Effector memory CD4-positive, alpha-beta T cell (primary cell): Measurements from ENCODE around the gene KRTAP10-7.

Experiments used
- DNase-seq, 3 donors: peaks; one replicate each; pipeline ENCODE4 v3.0.0-alpha.2; 2020
- H3K27ac ChIP-seq: 2 replicates; pipeline ENCODE4 v1.7.0; 2013; ENCODE audit warnings: mild to moderate bottlenecking, low read length, moderate library complexity; ENCODE audit not compliant: insufficient read depth, poor library complexity, severe bottlenecking
- H3K27me3 ChIP-seq: replicated peaks from 2 replicates; pipeline ENCODE4 v1.7.0; 2013; ENCODE audit warnings: mild to moderate bottlenecking, low read length; ENCODE audit not compliant: insufficient read depth, control insufficient read depth, poor library complexity, severe bottlenecking
- H3K36me3 ChIP-seq: 2 replicates; pipeline ENCODE4 v1.7.0; 2013; ENCODE audit warnings: mild to moderate bottlenecking, low read length, moderate library complexity; ENCODE audit not compliant: control insufficient read depth, insufficient read depth
- H3K4me1 ChIP-seq: 2 replicates; pipeline ENCODE4 v1.7.0; 2013; ENCODE audit warnings: low read length, mild to moderate bottlenecking; ENCODE audit not compliant: control insufficient read depth, insufficient read depth, poor library complexity, severe bottlenecking
- H3K4me3 ChIP-seq: 2 replicates; pipeline ENCODE4 v1.7.0; 2013; ENCODE audit warnings: low read length, low read depth, mild to moderate bottlenecking; ENCODE audit not compliant: insufficient read depth, poor library complexity, severe bottlenecking
- H3K9me3 ChIP-seq: 2 replicates; pipeline ENCODE4 v1.7.0; 2013; ENCODE audit warnings: mild to moderate bottlenecking, low read length, moderate library complexity; ENCODE audit not compliant: control insufficient read depth

Gene KRTAP10-7

DNA sequence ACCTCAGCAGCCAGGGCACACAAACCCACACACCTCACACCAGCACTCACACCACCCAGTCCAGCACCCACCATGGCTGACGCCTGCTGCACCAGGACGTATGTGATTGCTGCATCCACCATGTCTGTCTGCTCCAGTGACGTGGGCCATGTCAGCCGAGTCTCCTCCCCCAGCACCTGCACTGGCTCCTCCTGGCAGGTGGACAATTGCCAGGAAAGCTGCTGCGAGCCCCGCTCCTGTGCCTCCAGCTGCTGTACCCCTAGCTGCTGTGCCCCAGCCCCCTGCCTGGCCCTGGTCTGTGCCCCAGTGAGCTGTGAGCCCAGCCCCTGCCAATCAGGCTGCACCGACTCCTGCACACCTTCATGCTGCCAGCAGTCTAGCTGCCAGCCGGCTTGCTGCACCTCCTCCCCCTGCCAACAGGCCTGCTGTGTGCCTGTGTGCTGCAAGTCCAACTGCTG is 11.7 kb downstream of the KRTAP10-7 start, which contains the start of gene KRTAP10-8:
Gene KRTAP10-8 (plus strand): TSS at position 51 of the 458 bp plus-strand sequence. CDS start 22 bp downstream, at position 73.
- Histone ChIP-seq H3K36me3 (no peaks in the 10 kb centered on the region), H3K4me1 (peaks cover 6% of the 10 kb centered on the region), H3K9me3 (no peaks in the 10 kb centered on the region), H3K4me3 (no peak within 1 kb of the TSS), H3K27ac (no peak within 1 kb of the TSS), H3K27me3 (no peaks in the 10 kb centered on the region)
- no peak for DNase-seq

DNA sequence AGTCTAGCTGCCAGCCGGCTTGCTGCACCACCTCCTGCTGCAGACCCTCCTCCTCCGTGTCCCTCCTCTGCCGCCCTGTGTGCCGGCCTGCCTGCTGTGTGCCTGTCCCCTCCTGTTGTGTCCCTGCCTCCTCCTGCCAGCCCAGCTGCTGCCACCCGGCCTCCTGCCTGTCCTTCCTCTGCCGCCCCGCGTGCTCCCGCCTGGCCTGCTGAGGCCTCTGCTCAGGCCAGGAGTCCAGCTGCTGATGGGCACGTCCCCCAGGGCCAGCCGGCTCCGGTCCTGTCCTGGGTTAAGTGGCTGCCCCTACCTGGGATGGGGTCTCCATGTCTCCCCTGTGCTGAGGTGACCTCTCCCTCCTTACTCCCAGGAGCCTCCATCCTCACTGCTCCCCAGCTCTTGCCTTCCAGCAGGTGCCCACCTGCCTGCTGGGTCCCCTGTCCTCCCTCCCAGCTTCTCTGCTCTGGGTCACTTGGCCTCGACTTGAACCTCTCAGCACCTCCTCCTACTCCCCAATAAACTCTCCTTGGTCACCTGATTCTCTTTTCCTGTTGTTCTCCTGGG is 12.4 kb downstream of the KRTAP10-7 start:
- Histone ChIP-seq H3K4me3 (no peak overlapping the region), H3K9me3 (no peaks in the 10 kb centered on the region), H3K27me3 (no peaks in the 10 kb centered on the region), H3K27ac (no peak overlapping the region), H3K36me3 (no peaks in the 10 kb centered on the region), H3K4me1 (peaks cover 6% of the 10 kb centered on the region)
- DNase-seq = no peak

DNA sequence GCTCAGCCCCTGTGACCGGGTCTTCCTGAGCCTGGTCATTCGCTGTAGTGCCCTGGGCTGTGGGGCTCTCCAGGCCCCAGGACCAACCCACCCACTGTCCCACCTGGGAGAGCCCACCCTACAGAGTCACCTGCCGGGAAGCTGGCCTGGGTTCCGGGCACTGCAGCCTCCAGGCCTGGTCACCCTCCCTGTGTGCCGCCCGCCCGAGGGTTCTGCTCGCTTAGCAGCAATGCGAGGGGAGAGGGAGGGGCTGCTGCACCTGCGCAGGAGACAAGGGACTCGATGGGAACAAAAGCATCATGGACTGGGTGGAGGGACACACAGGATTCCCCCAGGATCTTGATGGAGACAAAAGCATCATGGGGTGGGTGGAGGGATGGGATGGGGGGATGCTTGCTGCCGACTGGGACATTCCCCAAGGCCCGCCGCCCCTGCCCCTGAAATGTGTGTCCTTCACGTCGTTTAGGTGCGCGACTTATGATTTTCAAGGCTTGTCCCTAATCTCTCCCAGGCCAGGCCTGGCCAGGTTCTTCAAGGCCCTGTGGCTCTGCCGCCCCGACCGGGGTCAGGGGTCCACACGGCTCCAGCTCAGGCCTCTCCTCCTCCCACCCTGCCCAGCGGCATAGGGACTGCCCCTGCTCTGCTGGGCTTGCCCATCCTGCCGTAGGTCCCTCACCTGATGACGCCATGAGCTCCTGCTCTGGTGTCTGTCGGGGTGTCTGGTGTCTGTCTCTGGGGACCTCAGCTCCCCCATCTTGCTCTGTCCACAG is 13.2 kb downstream of the KRTAP10-7 start:
- no peak overlapping the region for H3K4me3 ChIP-seq
- no peaks in the 10 kb centered on the region for H3K36me3 ChIP-seq
- peaks cover 10% of the 10 kb centered on the region for H3K4me1 ChIP-seq
- DNase-seq = no peak
- no peaks in the 10 kb centered on the region for H3K9me3 ChIP-seq
- H3K27ac ChIP-seq = no peak overlapping the region
- no peaks in the 10 kb centered on the region for H3K27me3 ChIP-seq

DNA sequence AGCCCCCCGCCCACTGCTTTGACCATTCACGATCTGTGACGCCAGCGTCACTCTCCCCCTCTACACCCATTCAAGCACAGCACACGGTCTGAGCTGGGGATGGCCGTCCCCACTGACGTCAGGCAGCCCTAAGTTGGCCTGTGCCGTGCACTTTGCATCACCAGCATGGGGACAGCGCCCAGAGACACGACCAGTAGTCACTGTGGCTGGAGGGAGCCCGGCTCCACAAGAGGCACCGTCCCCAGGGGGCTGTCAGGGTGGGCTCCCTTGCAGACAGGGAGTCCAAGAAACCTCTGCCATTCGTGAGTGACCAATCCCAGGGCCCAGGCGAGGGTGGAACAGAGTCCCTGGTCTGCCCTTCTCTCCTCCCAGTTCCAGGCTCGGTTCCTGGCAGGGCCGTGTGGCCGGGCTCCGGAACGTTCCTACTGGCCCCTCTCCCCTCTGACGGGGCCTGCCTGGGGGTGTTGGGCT is 13.8 kb downstream of the KRTAP10-7 start:
- H3K4me3 ChIP-seq = no peak overlapping the region
- peaks cover 15% of the 10 kb centered on the region for H3K4me1 ChIP-seq
- H3K36me3 ChIP-seq = no peaks in the 10 kb centered on the region
- DNase-seq = no peak
- no peaks in the 10 kb centered on the region for H3K27me3 ChIP-seq
- no peaks in the 10 kb centered on the region for H3K9me3 ChIP-seq
- no peak overlapping the region for H3K27ac ChIP-seq

DNA sequence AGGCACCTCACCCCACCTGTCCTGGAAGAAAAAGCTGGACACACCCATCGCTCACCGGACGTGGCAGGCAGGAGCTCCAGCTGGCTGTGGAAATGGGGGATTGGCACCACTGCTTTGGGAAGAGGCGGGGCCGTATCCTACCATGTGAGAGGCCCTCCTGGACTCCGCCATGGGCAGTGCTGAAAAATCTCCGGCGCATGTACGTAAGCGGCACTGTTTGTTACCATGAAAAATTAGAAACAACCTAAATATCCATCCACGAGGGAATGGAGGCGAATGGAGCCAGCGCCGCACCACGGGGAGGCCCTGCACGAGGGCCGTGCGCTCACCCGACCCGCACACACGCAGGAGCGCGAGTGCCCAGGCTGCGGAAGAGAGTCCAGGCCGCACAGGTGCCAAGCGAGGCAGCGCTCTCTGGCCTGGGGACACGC is 14.6 kb downstream of the KRTAP10-7 start:
- peaks cover 23% of the 10 kb centered on the region for H3K4me1 ChIP-seq
- no peaks in the 10 kb centered on the region for H3K9me3 ChIP-seq
- no peak overlapping the region for H3K4me3 ChIP-seq
- no peak overlapping the region for H3K27ac ChIP-seq
- H3K36me3 ChIP-seq = no peaks in the 10 kb centered on the region
- no peak for DNase-seq
- H3K27me3 ChIP-seq = no peaks in the 10 kb centered on the region

DNA sequence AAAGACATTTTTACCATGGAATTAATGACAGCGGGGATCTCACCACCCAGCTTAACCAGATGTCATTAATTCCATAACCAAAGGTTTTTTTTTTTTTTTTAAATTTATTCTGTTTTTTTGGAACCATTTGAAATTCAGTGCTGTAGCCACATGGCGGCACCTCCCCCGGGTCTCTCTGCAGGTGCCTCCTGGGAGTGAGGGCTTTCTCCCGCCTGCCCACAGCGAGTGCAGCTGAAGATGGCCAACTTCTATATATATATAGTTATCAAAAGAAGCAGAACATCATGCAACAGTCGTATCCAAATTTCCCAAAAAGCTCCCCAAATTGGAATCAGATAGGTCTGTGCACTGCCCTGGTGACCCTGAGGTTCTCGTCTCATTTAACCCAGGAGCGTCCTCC is 15.1 kb downstream of the KRTAP10-7 start:
- no peaks in the 10 kb centered on the region for H3K36me3 ChIP-seq
- no peak overlapping the region for H3K27ac ChIP-seq
- no peaks in the 10 kb centered on the region for H3K27me3 ChIP-seq
- no peaks in the 10 kb centered on the region for H3K9me3 ChIP-seq
- H3K4me1 ChIP-seq = peaks cover 25% of the 10 kb centered on the region
- H3K4me3 ChIP-seq = no peak overlapping the region
- DNase-seq = no peak

DNA sequence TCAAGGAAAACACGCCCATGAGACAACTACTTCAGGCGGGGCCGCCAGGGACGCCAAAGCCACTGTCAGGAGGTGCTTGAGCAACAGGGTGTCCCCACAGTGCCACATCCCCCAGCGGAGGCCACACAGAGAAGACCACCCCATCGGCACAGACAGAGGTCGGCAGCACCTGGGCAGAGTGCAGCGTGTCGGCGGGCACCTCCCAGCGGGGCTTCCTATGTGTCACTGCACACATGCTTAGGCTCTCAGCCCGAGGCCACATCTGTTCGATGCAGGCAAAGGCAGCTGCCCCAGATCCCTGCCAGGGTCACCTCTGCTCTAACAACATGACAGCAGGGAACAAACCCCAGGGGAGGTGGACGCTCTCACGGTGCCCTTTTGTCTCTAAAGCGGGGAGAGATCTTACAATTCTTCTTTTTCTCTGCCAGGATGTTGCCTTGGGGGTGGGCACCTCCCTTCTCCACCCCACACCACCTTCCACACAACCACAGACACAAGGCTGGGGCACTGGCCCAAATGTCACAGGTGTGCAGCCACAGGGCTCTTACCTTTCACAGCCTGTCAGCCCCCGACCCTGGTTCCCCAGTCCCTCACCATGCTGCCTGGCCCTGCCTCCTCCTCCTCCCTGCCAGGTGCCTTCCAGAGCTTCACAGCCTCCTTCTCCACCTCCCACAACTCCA is 15.7 kb downstream of the KRTAP10-7 start:
- Histone ChIP-seq H3K27me3 (no peaks in the 10 kb centered on the region), H3K4me1 (peaks cover 25% of the 10 kb centered on the region), H3K27ac (no peak overlapping the region), H3K36me3 (no peaks in the 10 kb centered on the region), H3K4me3 (no peak overlapping the region), H3K9me3 (no peaks in the 10 kb centered on the region)
- DNase-seq = no peak

DNA sequence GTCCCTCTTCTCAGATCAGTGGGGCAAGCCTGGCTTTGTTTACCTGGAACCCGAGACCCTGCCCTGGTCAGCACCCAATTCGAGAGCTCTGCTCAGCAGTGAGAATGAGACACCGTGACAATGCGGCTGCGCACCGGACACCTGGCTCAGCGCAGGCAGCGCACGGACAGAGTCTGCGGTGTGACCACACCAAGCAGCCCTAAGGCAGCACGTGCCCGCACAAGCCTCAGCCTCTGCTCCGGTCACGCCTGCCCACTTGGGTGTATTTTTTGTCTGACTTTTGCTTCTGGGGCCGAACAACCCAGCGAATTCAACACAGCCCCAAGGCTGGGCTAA is 16.2 kb downstream of the KRTAP10-7 start:
- DNase-seq = no peak
- no peaks in the 10 kb centered on the region for H3K36me3 ChIP-seq
- H3K4me3 ChIP-seq = no peak overlapping the region
- no peaks in the 10 kb centered on the region for H3K9me3 ChIP-seq
- no peaks in the 10 kb centered on the region for H3K27me3 ChIP-seq
- H3K4me1 ChIP-seq = peaks cover 25% of the 10 kb centered on the region
- H3K27ac ChIP-seq = no peak overlapping the region

DNA sequence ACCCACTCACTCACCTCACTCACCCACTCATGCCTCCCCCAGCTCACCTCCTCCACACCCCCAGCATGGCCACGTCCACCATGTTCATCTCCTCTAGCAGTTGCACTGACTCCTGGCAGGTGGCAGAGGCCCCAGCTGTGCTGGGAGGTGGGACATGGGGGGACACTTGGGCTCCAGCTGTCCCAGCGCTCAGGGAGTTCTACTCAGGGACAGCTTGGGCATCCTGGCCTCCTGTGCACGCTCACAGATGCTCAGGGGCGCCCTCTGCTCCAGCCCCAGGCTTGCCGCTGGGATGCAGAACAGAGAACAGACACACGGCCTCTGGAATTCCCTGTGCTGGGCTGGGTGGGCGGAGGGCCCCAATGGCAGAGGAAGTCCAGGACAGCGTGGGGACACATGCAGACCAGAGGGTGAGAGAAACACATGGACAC is 16.7 kb downstream of the KRTAP10-7 start:
- no peaks in the 10 kb centered on the region for H3K36me3 ChIP-seq
- DNase-seq = no peak
- no peaks in the 10 kb centered on the region for H3K27me3 ChIP-seq
- no peaks in the 10 kb centered on the region for H3K9me3 ChIP-seq
- H3K27ac ChIP-seq = no peak overlapping the region
- H3K4me1 ChIP-seq = peaks cover 25% of the 10 kb centered on the region
- H3K4me3 ChIP-seq = no peak overlapping the region

DNA sequence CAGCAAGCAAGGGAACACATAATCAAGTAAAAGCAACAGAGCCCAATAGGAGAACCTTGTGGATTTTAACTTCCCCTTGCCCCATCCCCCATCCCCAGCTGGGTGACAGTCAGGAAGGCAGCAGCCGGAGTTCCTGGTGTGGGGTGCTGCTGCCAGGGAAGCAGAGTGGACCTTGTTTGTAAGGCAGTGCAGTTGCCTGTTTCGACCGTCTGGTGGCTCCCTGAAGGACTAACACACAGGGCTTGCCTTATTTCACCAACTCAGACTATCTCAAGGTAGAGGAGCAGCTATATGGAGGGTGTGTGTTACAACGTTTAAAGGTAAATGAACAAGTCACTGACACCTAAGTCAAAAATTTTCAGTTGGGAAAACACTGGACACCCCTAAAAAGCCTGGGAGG is 18.1 kb downstream of the KRTAP10-7 start:
- Histone ChIP-seq H3K4me1 (peaks cover 25% of the 10 kb centered on the region), H3K4me3 (peak overlapping the region; percentile 6), H3K9me3 (no peaks in the 10 kb centered on the region), H3K36me3 (no peaks in the 10 kb centered on the region), H3K27ac (peak overlapping the region; percentile 44), H3K27me3 (no peaks in the 10 kb centered on the region)
- DNase-seq = no peak
